B cell (primary cell): ENCODE results near the gene SLC22A12. TPM values are rescaled to one million over a fixed set of nuclear protein-coding genes. Genes with fewer than 3 reads are reported as not detected.

ENCODE experiments used
- ATAC-seq: fragments of 200-7000 bp; cut with Tn5 transposase; one replicate; pipeline ENCODE4 v1.10.0; 2021; ENCODE audit warnings: low read depth, mild to moderate bottlenecking, moderate number of reproducible peaks, moderate library complexity
- CTCF ChIA-PET: fragments of 350-600 bp; sonication (Branson Sonifier 250); formaldehyde crosslinking; loops from one replicate; lab custom pipeline; 2021; ENCODE audit warnings: antibody characterized with exemption, inconsistent platforms; lab: Charles Lee
- POLR2A ChIA-PET: fragments of 350-600 bp; sonication (Branson Sonifier 250); formaldehyde crosslinking; loops from one replicate; lab custom pipeline; 2021; ENCODE audit warnings: antibody characterized with exemption; lab: Charles Lee
- DNase-seq: peaks from one replicate; pipeline ENCODE4 v3.0.0; 2013
- H2AFZ ChIP-seq: 2 replicates; pipeline ENCODE4 v1.6.1; 2012; ENCODE audit warnings: mild to moderate bottlenecking, low read depth, low read length; ENCODE audit not compliant: insufficient read depth, poor library complexity, severe bottlenecking
- H3K27ac ChIP-seq, 2 donors: 1 replicate in 1 of 2; 2 replicates in 1 of 2; pipeline ENCODE4 v1.5.1; 2012 to 2013; ENCODE audit warnings: low read length in 2 of 2, mild to moderate bottlenecking in 2 of 2, moderate library complexity in 1 of 2
- H3K27me3 ChIP-seq, 4 experiments: fragments of 200-600 bp in 1 of 4; sonication (generic) in 1 of 4; replicated peaks in 1 of 4; 1 replicate in 2 of 4; 2 replicates in 2 of 4; pipeline versions ENCODE4 v1.6.1 to v1.7.0; 2013 to 2016; ENCODE audit warnings: low read length in 3 of 4, mild to moderate bottlenecking in 2 of 4, mixed read lengths in 1 of 4, moderate library complexity in 1 of 4; ENCODE audit not compliant: insufficient read depth in 4 of 4, control insufficient read depth in 3 of 4; ENCODE audit errors: control extremely low read depth in 1 of 4
- H3K36me3 ChIP-seq, 2 experiments: replicated peaks in 1 of 2; 1 replicate in 1 of 2; 2 replicates in 1 of 2; pipeline versions ENCODE4 v1.6.1 to v1.7.1; 2013; ENCODE audit warnings: low read length in 1 of 2; ENCODE audit not compliant: insufficient read depth in 2 of 2, control insufficient read depth in 1 of 2; ENCODE audit errors: control extremely low read depth in 1 of 2, extremely low read depth in 1 of 2
- H3K4me1 ChIP-seq, 2 donors: fragments of 200-600 bp in 1 of 2; sonication (generic) in 1 of 2; 1 replicate in 1 of 2; 2 replicates in 1 of 2; pipeline versions ENCODE4 v1.5.1 to v1.6.1; 2013 to 2017; ENCODE audit warnings: low read length in 2 of 2; ENCODE audit not compliant: control insufficient read depth in 2 of 2, insufficient read depth in 2 of 2
- H3K4me2 ChIP-seq: replicated peaks from 2 replicates; pipeline ENCODE3; 2012; ENCODE audit warnings: mild to moderate bottlenecking, low read depth, low read length; ENCODE audit not compliant: poor library complexity, severe bottlenecking
- H3K4me3 ChIP-seq, 5 experiments: fragments of 200-600 bp in 1 of 5; sonication (generic) in 1 of 5; 1 replicate in 3 of 5; 2 replicates in 2 of 5; pipeline versions ENCODE4 v1.5.1 to v1.7.0; 2011 to 2016; ENCODE audit warnings: low read length in 4 of 5, mild to moderate bottlenecking in 4 of 5, low read depth in 2 of 5, control low read depth in 1 of 5, moderate library complexity in 1 of 5; ENCODE audit not compliant: insufficient read depth in 1 of 5; ENCODE audit errors: control extremely low read depth in 1 of 5, extremely low read depth in 1 of 5
- H3K79me2 ChIP-seq: fragments of 200-600 bp; sonication (generic); one replicate; pipeline ENCODE4 v1.6.0; 2016; ENCODE audit warnings: low read length; ENCODE audit not compliant: control insufficient read depth, insufficient read depth
- H3K9ac ChIP-seq: fragments of 200-600 bp; sonication (generic); 2 replicates; pipeline ENCODE4 v1.6.1; 2017; ENCODE audit warnings: mild to moderate bottlenecking, low read length, moderate library complexity
- H3K9me3 ChIP-seq, 3 donors: one replicate each; pipeline versions ENCODE4 v1.6.1 to v1.7.1; 2013; ENCODE audit warnings: low read length in 2 of 3; ENCODE audit not compliant: control insufficient read depth in 2 of 3, insufficient read depth in 1 of 3; ENCODE audit errors: control extremely low read depth in 1 of 3
- H4K20me1 ChIP-seq: 2 replicates; pipeline ENCODE4 v1.6.0; 2012; ENCODE audit warnings: mild to moderate bottlenecking, low read length; ENCODE audit not compliant: insufficient read depth, control insufficient read depth, poor library complexity, severe bottlenecking
- H3K27ac Mint-ChIP-seq: one replicate; pipeline ENCODE4 v1.8.0; 2021; ENCODE audit warnings: mixed read lengths
- H3K27me3 Mint-ChIP-seq: one replicate; pipeline ENCODE4 v1.8.0; 2021; ENCODE audit warnings: mixed read lengths
- H3K4me1 Mint-ChIP-seq: one replicate; pipeline ENCODE4 v1.8.0; 2021; ENCODE audit warnings: mixed read lengths
- H3K4me3 Mint-ChIP-seq: one replicate; pipeline ENCODE4 v1.8.0; 2021; ENCODE audit warnings: mixed read lengths
- H3K9me3 Mint-ChIP-seq: one replicate; pipeline ENCODE4 v1.8.0; 2022; ENCODE audit warnings: mixed read lengths; ENCODE audit not compliant: insufficient read depth
- EZH2 ChIP-seq: IDR thresholded peaks from 2 replicates; pipeline ENCODE4 v1.6.1; 2012; ENCODE audit warnings: borderline replicate concordance, low read depth, mild to moderate bottlenecking, moderate library complexity, low read length; ENCODE audit not compliant: insufficient read depth, poor library complexity, severe bottlenecking
- WGBS: methylation state at CpG from one replicate; pipeline ENCODE4 v1.1.5; 2013; ENCODE audit warnings: missing lambda C conversion rate; ENCODE audit not compliant: insufficient coverage; 5-methylcytosine and 5-hydroxymethylcytosine counted together
- intact Hi-C: fragments of 100-400 bp; cut with micrococcal nuclease; formaldehyde crosslinking; loops from one replicate; pipeline ENCODE4 v1.10.0; 2022
- polyA plus RNA-seq: library from polyadenylated mRNA; depleted of rRNA; stranded (reverse); fragments of >200 nt; gene quantifications from 2 replicates; pipeline ENCODE4 v1.2.3, GENCODE V29; 2012
- total RNA-seq, 2 donors: library from RNA; stranded (reverse); fragments of 120-200 nt in 1 of 2; gene quantifications; 1 replicate in 1 of 2; 2 replicates in 1 of 2; pipeline versions ENCODE4 v1.2.3 to v1.2.4, GENCODE V29; 2013 to 2022
- TF ChIP-seq, protein P1 (sequence below): fragments of 200-600 bp; IDR thresholded peaks from one replicate; pipeline ENCODE4 v1.8.0; 2022; ENCODE audit warnings: antibody characterized with exemption, mild to moderate bottlenecking

Gene SLC22A12
- total and polyA plus RNA-seq, 2 donors (not counting 1 experiment from before 2014, with no cell fraction given), result not detected

DNA sequence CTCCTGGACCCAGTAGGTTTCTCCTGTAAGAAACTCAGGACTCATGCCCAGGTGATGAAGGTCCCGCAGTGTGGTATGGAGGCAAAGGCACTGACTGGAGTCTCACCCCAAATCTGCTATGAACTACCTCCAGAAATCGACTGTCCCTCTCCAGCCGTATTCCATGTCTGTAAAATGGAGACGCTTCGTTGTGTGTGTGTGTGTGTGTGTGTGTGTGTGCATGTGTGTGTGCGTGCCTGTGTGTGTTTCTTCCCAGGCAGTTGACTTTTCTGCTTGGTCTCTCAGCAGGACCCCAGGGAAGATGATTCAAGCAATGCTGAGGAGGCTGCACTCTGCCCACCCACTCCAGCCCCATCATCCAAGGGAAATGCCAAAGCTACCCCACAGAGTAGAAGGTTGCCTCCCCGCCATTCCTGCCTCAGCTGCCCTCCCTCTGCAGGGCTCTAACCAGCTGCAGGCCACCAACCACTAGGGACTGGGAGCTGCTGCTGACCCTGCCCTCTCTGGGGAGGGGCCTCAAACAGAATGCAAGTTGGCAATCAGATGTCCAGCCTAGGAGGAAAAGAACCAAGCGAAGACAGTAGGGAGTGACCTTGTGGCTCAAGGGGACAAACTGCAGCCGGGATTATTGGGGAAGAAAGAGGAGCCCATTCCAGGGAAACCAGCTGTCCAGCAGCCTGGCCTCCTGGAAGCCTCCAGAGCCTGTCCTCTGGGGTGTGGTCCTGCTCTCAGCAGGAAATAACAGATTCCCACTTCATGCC is 56.2 kb downstream of the SLC22A12 start:
- Mint-ChIP-seq H3K4me1 (peaks cover 9% of the 10 kb centered on the region), H3K4me3 (no peak overlapping the region), H3K27me3 (peaks cover 36% of the 10 kb centered on the region), H3K9me3 (no peaks in the 10 kb centered on the region), H3K27ac (no peak overlapping the region)
- Histone ChIP-seq H3K27me3 (peaks cover 0 to 28% (median 11%) of the 10 kb centered on the region in 4 experiments), H3K36me3 (no peaks in the 10 kb centered on the region), H3K9ac (no peak overlapping the region), H3K4me3 (no peak overlapping the region), H3K9me3 (no peaks in the 10 kb centered on the region), H3K4me1 (peaks cover 10 to 14% of the 10 kb centered on the region in 2 donors), H2AFZ (no peak overlapping the region), H3K4me2 (no peak overlapping the region), H3K79me2 (no peaks in the 10 kb centered on the region), H3K27ac (no peak overlapping the region), H4K20me1 (no peaks in the 10 kb centered on the region)
- DNase-seq, result no peak
- ChIA-PET CTCF (interaction anchor here (6.5 kb wide), 1 partner anchor 198 kb away, joined by 48 read pairs; no protein-coding TSS in a partner anchor), POLR2A (no interaction called here)
- ATAC-seq, result no peak
- 90% methylated on average over 6 of the region's 9 CpGs for WGBS
- intact Hi-C loops, result no loop called here
- TF ChIP-seq, protein P1, sequence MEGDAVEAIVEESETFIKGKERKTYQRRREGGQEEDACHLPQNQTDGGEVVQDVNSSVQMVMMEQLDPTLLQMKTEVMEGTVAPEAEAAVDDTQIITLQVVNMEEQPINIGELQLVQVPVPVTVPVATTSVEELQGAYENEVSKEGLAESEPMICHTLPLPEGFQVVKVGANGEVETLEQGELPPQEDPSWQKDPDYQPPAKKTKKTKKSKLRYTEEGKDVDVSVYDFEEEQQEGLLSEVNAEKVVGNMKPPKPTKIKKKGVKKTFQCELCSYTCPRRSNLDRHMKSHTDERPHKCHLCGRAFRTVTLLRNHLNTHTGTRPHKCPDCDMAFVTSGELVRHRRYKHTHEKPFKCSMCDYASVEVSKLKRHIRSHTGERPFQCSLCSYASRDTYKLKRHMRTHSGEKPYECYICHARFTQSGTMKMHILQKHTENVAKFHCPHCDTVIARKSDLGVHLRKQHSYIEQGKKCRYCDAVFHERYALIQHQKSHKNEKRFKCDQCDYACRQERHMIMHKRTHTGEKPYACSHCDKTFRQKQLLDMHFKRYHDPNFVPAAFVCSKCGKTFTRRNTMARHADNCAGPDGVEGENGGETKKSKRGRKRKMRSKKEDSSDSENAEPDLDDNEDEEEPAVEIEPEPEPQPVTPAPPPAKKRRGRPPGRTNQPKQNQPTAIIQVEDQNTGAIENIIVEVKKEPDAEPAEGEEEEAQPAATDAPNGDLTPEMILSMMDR, result no peak
- no peak for TF ChIP-seq EZH2

DNA sequence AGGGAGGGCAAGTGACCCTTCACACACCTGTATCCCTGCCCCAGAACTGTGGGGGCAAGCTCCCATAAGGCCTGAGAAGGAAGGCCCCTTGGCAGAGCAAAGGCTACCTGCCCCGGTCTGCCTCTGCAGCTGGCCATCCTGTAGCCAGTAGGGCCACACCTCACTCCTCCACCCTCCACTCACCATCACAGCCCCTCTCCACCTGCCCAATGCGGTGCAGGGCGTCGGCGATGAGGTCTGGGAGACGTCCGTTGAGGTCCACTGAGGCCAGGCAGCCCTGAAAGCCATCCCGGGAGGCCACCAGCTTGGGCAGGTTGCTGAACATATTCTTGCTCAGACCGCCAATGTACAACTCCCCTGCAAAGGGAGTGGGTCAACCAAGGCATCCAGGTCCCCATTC is 57.5 kb downstream of the SLC22A12 start:
- Histone ChIP-seq H3K4me3 (no peak overlapping the region), H3K4me2 (no peak overlapping the region), H4K20me1 (no peaks in the 10 kb centered on the region), H3K9ac (no peak overlapping the region), H3K9me3 (no peaks in the 10 kb centered on the region), H3K36me3 (no peaks in the 10 kb centered on the region), H3K79me2 (no peaks in the 10 kb centered on the region), H3K4me1 (peaks cover 8 to 13% of the 10 kb centered on the region in 2 donors), H3K27me3 (peaks cover 0 to 20% (median 9%) of the 10 kb centered on the region in 4 experiments), H3K27ac (no peak overlapping the region), H2AFZ (no peak overlapping the region)
- Mint-ChIP-seq H3K27me3 (peaks cover 36% of the 10 kb centered on the region), H3K4me1 (peaks cover 16% of the 10 kb centered on the region), H3K4me3 (no peak overlapping the region), H3K27ac (no peak overlapping the region), H3K9me3 (no peaks in the 10 kb centered on the region)
- CTCF ChIA-PET, result interaction anchor here (1.3 to 7.3 kb wide), 5 partner anchors 9 to 444 kb away, joined by 4 to 48 read pairs (median 7); no protein-coding TSS in a partner anchor
- TF ChIP-seq EZH2, result no peak
- TF ChIP-seq, protein P1, result no peak
- intact Hi-C loops, result no loop called here
- WGBS, result 83% methylated on average over 9 of the region's 9 CpGs
- no peak for DNase-seq
- POLR2A ChIA-PET, result no interaction called here
- ATAC-seq, result no peak
